SK-MEL-5 (cell line): ENCODE results near the gene PKD1. TPM values are rescaled to one million over a fixed set of nuclear protein-coding genes. Genes with fewer than 3 reads are reported as not detected.
"Not testable (repeated sequence)": the region's sequence is repeated elsewhere in the genome, so short reads cannot be mapped to it uniquely, and the experiment has no call there.

Experiments
- DNase-seq: peaks from one replicate; pipeline ENCODE4 v3.0.0-alpha.2; 2016; ENCODE audit warnings: low read depth, low spot score
- in situ Hi-C: cut with HindIII; loops from 2 replicates; pipeline ENCODE4 v1.10.0; 2016; ENCODE audit warnings: low sequenced_read_pairs, high pct_unique_total_duplicates, low pct_unique_long_range_greater_than_20kb
- polyA plus RNA-seq, 2 experiments: library from polyadenylated mRNA; depleted of rRNA; stranded (reverse); fragments of >200 nt; gene quantifications; 2 replicates each; pipeline ENCODE4 v1.2.3, GENCODE V29; 2015
- total RNA-seq: library from RNA; depleted of rRNA; stranded (reverse); fragments of >200 nt; shearing (Covaris generic); gene quantifications from 2 replicates; pipeline ENCODE4 v1.2.3, GENCODE V29; 2014; rRNA removed

PKD1 gene
- total RNA-seq, result 18.7 and 18.8 TPM in 2 replicates
- polyA plus RNA-seq (2015; cell fraction: cytosol; rRNA removed), result 52.8 and 76.2 TPM in 2 replicates
- polyA plus RNA-seq (2015; cell fraction: nucleus; rRNA removed), result 230 and 275 TPM in 2 replicates

GRCh38 chr16:2135770-2136490 is at the start of gene PKD1:
Gene PKD1 (minus strand): TSS chr16:2135898. CDS start chr16:2135689, 209 bp downstream.
- in situ Hi-C loops, result not testable (repeated sequence)

GRCh38 chr16:2184962-2185361 is 49.3 kb upstream of the PKD1 start:
- DNase-seq, result no peak
- in situ Hi-C loops, result no loop called here

More at GRCh38 chr16:2135770-2136490, at the start of gene PKD1:
- peak; percentile 84 for DNase-seq

GRCh38 chr16:2184346-2184745 is 48.6 kb upstream of the PKD1 start:
- DNase-seq, result no peak
- in situ Hi-C loops, result no loop called here

GRCh38 chr16:2183671-2184070 is 48.0 kb upstream of the PKD1 start:
- DNase-seq, result no peak
- in situ Hi-C loops, result no loop called here

- in situ Hi-C loops, result no loop called here
- DNase-seq, result no peak
Measured at GRCh38 chr16:2181952-2182351, 46.3 kb upstream of the PKD1 start.

GRCh38 chr16:2180962-2181923 is 45.5 kb upstream of the PKD1 start:
- no peak for DNase-seq
- in situ Hi-C loops, result no loop called here

GRCh38 chr16:2180461-2180860 is 44.8 kb upstream of the PKD1 start:
- in situ Hi-C loops, result no loop called here
- DNase-seq, result no peak

- no peak for DNase-seq
- in situ Hi-C loops, result no loop called here
Measured at GRCh38 chr16:2179576-2179975, 43.9 kb upstream of the PKD1 start.

GRCh38 chr16:2179107-2179501 is 43.4 kb upstream of the PKD1 start:
- no peak for DNase-seq
- in situ Hi-C loops, result no loop called here

GRCh38 chr16:2178321-2179106 is 42.8 kb upstream of the PKD1 start:
- in situ Hi-C loops, result no loop called here
- no peak for DNase-seq

GRCh38 chr16:2177561-2177960 is 41.9 kb upstream of the PKD1 start:
- in situ Hi-C loops, result no loop called here
- no peak for DNase-seq

GRCh38 chr16:2177101-2177500 is 41.4 kb upstream of the PKD1 start:
- no peak for DNase-seq
- in situ Hi-C loops, result no loop called here

- in situ Hi-C loops, result no loop called here
- DNase-seq, result no peak
Measured at GRCh38 chr16:2176047-2176446, 40.3 kb upstream of the PKD1 start.

GRCh38 chr16:2175454-2175853 is 39.8 kb upstream of the PKD1 start:
- in situ Hi-C loops, result no loop called here
- DNase-seq, result no peak

- in situ Hi-C loops, result no loop called here
- no peak for DNase-seq
Measured at GRCh38 chr16:2174396-2175131, 38.9 kb upstream of the PKD1 start.

GRCh38 chr16:2173916-2174315 is 38.2 kb upstream of the PKD1 start:
- in situ Hi-C loops, result no loop called here
- DNase-seq, result no peak

GRCh38 chr16:2173366-2173765 is 37.7 kb upstream of the PKD1 start:
- DNase-seq, result no peak
- in situ Hi-C loops, result no loop called here
